Dedifferentiated amniotic fluid mesenchymal stem cell (primary cell): ENCODE results near the gene TSNAXIP1.
A peak's percentile ranks its signal among the peaks of the same experiment; 100 is the strongest.
"Not testable (repeated sequence)": the region's sequence is repeated elsewhere in the genome, so short reads cannot be mapped to it uniquely, and the experiment has no call there.

ENCODE experiments used
- DNase-seq: peaks from one replicate; pipeline ENCODE4 v3.0.0-alpha.2; 2016; ENCODE audit errors: extremely low spot score

Gene TSNAXIP1

DNA sequence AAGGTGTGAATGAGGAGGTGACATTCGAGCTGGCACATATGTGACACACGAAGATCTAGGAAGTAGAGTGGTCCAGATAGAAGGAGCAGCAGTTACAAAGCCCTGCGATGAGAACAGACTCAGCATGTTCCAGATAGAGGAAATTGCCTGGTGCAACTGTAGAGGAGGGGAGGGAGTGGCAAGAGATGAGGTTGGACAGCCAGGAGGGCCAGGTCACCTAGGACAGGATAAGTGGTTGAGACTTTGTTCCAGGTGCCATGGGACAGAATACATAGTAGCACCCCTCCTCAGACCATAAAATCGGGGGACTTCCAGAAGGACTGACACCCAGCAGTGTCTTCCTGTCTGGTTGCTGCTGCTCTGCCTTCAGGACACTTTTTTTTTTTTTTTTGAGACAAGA, 51.8 kb downstream of the TSNAXIP1 start:
- DNase-seq, result no peak

DNA sequence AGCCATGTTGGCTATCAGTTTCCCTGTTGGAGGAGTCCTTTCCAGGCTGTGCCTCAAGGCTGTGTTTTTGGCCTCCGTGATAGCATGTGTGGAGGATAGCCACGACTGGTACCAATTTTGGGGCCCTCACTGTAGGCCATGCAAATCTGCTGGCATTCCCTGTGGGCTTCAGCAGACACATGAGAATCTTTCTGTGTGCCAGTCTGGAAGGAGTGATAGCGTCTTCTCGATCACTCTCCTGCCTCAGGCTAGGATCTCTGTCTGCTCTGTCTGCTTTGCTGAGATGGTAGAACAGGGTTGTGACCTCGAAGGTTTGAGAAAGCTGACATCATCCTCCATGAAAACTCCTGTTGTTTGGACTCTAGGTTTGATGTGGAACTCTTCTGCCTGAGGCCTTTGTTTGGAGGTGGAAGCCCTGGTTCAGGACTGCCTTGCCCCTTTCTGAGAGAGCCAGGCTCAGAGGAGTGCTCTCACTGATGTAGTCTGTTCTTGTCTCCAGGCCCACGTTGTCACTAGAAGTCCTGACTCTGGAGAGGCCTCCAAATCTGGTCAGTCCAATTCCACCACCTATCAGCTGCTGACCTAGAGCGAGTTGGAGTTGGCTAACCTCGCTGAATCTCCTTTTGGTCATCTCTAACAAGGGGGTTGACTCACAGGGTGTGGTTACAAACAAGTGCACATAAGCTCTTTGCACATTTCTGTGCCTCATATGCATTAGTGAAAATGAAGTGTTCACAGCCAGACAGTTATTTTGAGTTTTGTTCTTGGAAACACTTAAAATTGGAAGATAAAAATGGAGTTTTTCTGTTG, 54.1 kb downstream of the TSNAXIP1 start:
- DNase-seq, result peak; percentile 18

DNA sequence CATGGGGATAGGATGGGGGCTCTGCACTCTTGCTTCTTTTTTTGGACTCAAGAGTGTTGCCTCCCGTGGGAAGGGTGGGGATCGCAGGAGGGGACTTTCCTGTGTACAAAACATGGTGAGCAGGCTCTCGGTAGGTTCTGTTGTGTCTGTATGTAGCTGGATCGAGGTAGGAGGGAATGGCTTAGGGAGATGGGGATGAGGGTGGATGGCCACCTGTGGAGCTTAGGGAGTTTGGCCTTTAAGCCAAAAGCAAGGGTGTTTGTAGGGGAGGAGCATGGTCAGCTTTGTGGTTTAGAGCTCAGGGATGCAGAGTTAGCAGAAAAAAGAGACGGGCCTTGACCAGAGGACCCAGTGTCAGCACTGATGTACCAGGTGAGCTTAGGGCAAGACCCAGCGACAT, 55.2 kb downstream of the TSNAXIP1 start:
- DNase-seq, result no peak

- DNase-seq, result no peak
These were observed 56.2 kb downstream of the TSNAXIP1 start for GRCh38 chr16:67862623-67863583.

- DNase-seq, result not testable (repeated sequence)
These were observed 57.4 kb downstream of the TSNAXIP1 start for GRCh38 chr16:67864044-67864443.

- DNase-seq, result no peak
These were observed 57.9 kb downstream of the TSNAXIP1 start for GRCh38 chr16:67864594-67864993.

DNA sequence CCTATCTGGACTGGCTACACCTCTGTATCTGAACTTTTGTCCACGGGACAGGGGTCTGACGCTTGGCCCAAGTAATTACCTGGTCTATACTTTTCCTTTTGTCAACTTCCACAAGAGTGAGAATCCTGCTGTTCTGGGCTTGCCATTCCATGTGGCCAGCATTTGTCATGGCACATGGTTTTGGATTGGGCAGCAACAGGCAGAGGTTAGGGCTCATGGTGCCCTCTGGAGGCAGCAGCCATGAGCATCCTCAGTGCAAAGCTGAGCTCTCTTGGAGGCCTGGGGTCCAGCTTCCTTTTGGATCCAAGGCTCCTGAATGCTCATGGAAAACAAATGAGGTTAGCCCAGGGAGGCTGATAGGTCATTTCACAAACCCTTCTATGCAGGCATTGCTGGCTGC, 58.6 kb downstream of the TSNAXIP1 start:
- DNase-seq, result no peak

DNA sequence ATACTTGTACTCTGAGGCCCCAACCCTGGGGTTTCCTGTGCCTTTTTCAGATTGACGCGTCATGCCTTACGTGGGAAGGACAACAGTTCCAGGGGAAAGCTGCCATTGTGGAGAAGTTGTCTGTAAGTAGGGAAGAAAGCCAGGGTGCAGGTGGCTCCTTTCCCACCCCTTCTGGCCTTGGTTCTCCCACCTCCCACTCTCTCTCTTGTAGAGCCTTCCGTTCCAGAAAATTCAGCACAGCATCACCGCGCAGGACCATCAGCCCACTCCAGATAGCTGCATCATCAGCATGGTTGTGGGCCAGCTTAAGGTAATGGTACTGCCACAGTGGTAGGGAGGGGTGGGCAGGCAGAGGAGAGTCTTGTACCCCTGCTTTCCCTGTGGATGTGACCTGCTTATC, 61.6 kb downstream of the TSNAXIP1 start:
- DNase-seq, result no peak

- no peak for DNase-seq
These were observed 63.0 kb downstream of the TSNAXIP1 start for GRCh38 chr16:67869653-67870052.

GRCh38 chr16:67871256-67871655, 64.6 kb downstream of the TSNAXIP1 start:
- no peak for DNase-seq

GRCh38 chr16:67872131-67872630, 65.5 kb downstream of the TSNAXIP1 start:
- no peak for DNase-seq

DNA sequence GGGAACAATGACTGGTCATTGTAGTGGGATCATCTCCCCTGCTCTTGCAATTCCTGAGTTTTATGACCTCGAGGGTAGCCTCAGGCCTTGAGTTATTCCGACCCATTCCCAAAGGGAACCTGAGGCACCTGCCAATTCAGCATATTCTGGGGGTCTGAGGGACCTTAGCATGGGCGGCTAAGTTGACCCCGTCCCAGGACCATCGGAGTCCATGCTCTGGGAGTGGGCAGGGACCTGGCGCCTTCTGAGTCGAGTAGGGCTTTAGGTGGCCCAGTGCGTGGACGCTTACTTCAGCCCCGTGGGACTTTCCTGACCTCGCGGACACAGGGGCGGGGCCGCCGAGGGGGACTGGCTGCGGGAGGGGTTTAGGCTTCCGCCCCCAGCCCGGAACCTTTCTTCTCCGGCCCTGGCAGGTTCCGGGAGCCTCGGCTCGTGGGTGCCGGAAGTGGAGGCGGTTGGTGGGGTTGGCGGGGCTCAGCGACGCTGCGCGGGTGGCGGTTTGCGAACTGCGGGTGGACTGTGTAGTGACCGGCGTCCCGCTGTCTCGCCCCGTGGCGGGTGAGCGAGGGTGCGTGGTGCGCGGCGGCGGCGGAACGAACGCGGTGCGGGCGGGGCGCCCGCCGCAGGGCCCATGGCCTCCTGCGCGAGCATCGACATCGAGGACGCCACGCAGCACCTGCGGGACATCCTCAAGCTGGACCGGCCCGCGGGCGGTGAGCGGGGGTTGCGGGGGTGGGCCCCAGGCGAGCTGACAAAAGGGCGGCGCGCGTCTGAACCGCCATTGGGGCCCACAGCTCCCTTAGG, 66.1 kb downstream of the TSNAXIP1 start, which contains the start of gene EDC4:
TSS of gene EDC4 (plus strand) at position 422 of the 804 bp plus-strand sequence. CDS start at position 632, 210 bp downstream.
- peak; percentile 69 for DNase-seq

GRCh38 chr16:67873435-67874370, 67.0 kb downstream of the TSNAXIP1 start:
- DNase-seq, result peak; percentile 14

DNA sequence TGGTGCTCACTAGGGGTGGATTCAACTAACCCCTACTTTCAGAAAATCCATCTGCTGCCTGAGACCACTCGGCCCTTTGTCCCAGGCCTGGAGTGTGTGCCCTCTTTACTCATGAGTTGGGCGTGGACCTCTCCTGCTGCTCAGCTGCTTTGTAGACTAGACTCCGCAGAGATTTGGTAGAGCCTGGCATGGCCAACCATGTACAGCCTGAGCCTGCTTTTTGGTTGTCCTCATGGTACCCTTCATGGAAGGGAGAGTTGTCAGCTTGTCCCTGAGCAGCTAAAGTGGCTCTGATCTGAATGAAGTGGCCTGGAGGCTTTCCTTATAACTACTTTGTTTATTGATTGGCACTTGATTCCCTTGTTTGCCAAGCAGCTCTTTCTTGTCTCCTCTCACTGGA, 67.7 kb downstream of the TSNAXIP1 start:
- peak; percentile 12 for DNase-seq

GRCh38 chr16:67877064-67877463, 70.4 kb downstream of the TSNAXIP1 start:
- DNase-seq, result no peak
